ENCODE measurements around the gene MLXIP. TPM values are rescaled to one million over a fixed set of nuclear protein-coding genes. Genes with fewer than 3 reads are reported as not detected.

The MLXIP gene
- polyA plus RNA-seq, 5 donors: 55.8 to 87.5 (median 83.7) TPM

DNA sequence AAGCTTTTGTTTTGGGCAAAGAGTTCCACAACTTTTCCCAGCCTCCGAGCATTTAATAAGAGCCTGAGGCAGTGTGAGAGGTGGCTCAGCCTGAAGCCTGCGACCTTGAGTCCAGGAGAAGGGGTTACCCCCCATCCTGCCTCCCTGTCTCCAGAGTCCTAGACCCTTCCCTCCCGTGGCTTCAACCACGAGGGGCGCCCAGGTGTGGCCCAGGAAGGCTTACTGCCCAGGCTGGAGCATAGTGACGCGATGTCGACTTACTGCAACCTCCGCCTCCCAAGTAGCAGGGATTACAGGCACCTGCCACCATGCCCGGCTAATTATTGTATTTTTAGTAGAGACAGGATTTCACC, 105.0 kb downstream of the MLXIP start:
- no peak for DNase-seq

DNA sequence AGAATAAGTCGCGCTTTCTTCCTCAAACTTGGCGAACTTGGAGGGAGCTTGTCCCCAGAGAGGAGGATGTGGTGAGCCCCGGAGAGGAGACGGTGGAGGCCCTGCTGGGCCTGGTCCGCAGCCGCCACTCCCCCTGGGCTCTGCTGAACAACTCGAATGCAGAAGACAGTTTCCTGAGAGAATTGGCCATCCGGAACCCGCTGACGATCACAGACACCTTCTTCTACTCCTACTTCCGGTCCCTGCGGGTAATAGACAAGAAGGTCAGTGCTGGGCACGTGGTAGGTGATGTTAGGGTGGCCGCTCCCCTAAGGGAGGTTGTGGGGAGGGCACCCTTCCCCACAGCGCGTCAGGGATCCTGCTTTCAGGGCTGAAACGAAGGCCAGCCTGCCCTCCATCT, 106.0 kb downstream of the MLXIP start:
- DNase-seq: no peak

- DNase-seq: no peak
These were observed 106.5 kb downstream of the MLXIP start for GRCh38 chr12:122185079-122185478.

- DNase-seq: no peak
These were observed 107.0 kb downstream of the MLXIP start for GRCh38 chr12:122185494-122186082.

DNA sequence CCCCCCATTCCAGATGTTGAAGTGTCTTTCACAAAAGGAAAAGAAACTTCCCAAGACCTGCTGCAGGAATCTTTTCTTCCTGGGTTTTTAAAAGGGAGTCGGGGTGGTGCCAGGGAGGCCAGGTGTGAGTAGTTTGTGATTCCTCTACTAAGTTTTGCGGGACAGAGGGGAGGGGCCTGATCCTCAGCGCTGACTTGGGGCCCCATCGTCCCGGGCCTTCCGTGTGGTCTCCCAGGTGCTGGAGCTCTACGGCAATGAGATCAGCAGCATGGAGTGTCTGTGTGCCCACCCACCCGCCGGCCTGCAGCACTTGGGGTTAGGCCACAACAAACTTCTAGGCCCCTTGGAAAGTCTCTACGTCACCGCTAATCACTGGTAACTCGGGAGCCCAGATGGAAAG, 108.9 kb downstream of the MLXIP start:
- DNase-seq: no peak

DNA sequence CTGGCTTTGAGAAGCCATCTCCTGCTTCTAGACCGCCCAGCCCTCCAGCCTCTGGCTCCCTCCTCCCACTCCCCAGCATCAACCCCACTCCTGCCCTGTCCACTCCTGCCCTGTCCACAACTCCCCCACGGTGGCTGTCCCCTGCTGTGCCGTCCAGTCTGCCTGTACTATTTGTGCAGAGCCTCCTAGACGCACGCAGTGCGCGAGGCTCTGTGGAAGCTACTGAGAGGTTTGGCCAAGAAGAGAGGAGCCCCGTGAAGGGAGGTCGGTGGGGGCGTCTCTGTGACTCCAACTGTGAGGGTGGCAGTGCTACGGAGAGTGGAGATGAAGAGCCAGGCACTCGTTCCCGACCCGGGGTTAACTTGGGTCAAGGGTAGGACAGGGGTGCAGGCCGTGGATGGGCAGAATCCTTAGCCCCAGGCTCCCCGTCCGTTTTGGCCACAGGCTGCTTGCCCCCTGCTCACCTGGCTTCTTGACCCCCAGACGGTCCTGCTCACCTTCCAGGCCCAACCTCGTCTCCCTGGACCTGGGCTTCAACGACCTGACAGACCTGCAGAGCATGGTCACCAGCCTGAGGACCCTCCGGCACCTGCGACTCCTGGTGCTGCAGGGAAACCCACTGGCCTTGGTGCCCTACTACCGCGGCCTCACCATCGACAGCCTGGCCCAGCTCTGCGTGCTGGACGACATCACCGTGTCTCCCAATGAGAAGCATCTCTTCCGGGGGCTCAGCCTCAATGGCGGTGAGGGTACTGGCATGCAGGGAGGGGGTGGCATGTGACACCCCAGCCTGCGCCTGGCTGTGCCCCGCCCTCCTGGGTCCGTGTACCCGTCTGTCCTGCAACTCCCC, 111.3 kb downstream of the MLXIP start:
- no peak for DNase-seq

GRCh38 chr12:122190842-122191668, 112.5 kb downstream of the MLXIP start:
- DNase-seq: no peak

DNA sequence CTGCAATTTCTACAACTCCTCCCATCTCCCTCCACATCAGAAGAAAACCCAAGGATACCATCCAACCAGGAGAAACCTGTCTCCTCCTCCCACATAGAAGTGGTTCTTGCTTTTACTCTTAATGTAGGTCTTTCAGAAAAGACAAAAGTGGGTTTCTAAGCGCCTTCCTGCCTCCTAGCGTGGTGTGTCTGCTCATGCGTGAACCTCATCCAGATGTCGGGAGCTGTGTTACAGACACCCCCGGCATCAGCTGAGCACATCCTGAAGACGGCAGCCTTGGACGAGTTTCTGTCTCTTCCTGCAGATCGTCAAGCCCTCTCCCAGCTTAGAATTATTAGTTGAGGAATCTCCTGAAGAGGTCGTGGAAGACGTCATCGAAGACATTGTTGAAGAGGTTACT, 113.9 kb downstream of the MLXIP start:
- no peak for DNase-seq

GRCh38 chr12:122194804-122195203, 116.2 kb downstream of the MLXIP start:
- no peak for DNase-seq

DNA sequence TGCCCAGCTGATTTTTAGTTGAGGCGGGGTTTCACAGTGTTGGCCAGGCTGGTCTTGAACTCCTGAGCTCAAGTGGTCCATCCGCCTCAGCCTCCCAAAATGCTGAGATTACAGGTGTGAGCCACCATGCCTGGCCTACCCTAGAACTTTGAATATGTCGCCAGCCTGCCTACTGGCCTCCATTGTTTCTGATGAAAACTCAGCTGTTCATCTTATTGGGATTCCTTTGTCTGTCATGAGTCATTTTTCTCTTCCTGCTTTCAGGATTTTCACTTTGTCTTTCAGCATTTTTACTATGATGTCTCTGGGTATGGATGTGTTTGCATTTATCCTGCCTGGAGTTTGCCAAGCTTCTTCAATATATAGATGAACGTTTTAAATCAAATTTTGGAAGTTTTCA, 116.8 kb downstream of the MLXIP start:
- DNase-seq: no peak

Other genes with a start within 250 kb of the MLXIP start
- gene HPD, start 219.9 kb upstream of the MLXIP start, polyA plus RNA-seq (ENCODE audit: insufficient read depth in 1 of 5, insufficient read length in 5 of 5, low replicate concordance in 1 of 5): under 1 TPM in 3 of 5 donors, not detected in 2; 0.08 to 0.34 (median 0.10) TPM
- 10 to 100 TPM; 37.3 to 56.4 (median 45.9) TPM for gene PSMD9, start 190.0 kb upstream of the MLXIP start, polyA plus RNA-seq (ENCODE audit: insufficient read depth in 1 of 5, insufficient read length in 5 of 5, low replicate concordance in 1 of 5)
- 10 to 100 TPM in 1 of 5 donors, 1 to 10 TPM in 4; 3.8 to 12.5 (median 9.6) TPM for gene CFAP251, start 160.2 kb upstream of the MLXIP start, polyA plus RNA-seq (ENCODE audit: insufficient read depth in 1 of 5, insufficient read length in 5 of 5, low replicate concordance in 1 of 5)
- gene BCL7A, start 56.9 kb upstream of the MLXIP start, polyA plus RNA-seq (ENCODE audit: insufficient read depth in 1 of 5, insufficient read length in 5 of 5, low replicate concordance in 1 of 5): 10 to 100 TPM; 13.9 to 17.9 (median 16.6) TPM
- not detected for gene IL31, start 95.5 kb downstream of the MLXIP start, polyA plus RNA-seq (ENCODE audit: insufficient read depth in 1 of 5, insufficient read length in 5 of 5, low replicate concordance in 1 of 5)
- 1 to 10 TPM in 4 of 5 donors, under 1 TPM in 1; 0.67 to 4.5 (median 3.4) TPM for gene LRRC43, start 104.4 kb downstream of the MLXIP start, polyA plus RNA-seq (ENCODE audit: insufficient read depth in 1 of 5, insufficient read length in 5 of 5, low replicate concordance in 1 of 5)
- 1 to 10 TPM in 2 of 5 donors, under 1 TPM in 3; 0.38 to 1.3 (median 0.98) TPM for gene B3GNT4, start 125.0 kb downstream of the MLXIP start, polyA plus RNA-seq (ENCODE audit: insufficient read depth in 1 of 5, insufficient read length in 5 of 5, low replicate concordance in 1 of 5)
- 10 to 100 TPM; 50.3 to 62.1 (median 59.5) TPM for gene DIABLO, start 147.3 kb downstream of the MLXIP start, polyA plus RNA-seq (ENCODE audit: insufficient read depth in 1 of 5, insufficient read length in 5 of 5, low replicate concordance in 1 of 5)
- 10 to 100 TPM in 4 of 5 donors, 1 to 10 TPM in 1; 9.9 to 17.8 (median 15.3) TPM for gene VPS33A, start 187.7 kb downstream of the MLXIP start, polyA plus RNA-seq (ENCODE audit: insufficient read depth in 1 of 5, insufficient read length in 5 of 5, low replicate concordance in 1 of 5)